Neuronal stem cell (in vitro differentiated cells): ENCODE data around the gene EFNA5.

Source experiments
- DNase-seq: peaks from one replicate; pipeline ENCODE4 v3.0.0-alpha.2; 2013; ENCODE audit warnings: low spot score
- H2AFZ ChIP-seq: one replicate; pipeline ENCODE4 v1.6.1; 2013; ENCODE audit warnings: mild to moderate bottlenecking, low read length, inconsistent platforms
- H2AK5ac ChIP-seq: 2 replicates; pipeline ENCODE4 v1.6.1; 2013; ENCODE audit warnings: low read depth, mild to moderate bottlenecking, inconsistent platforms, low read length, moderate library complexity, mixed read lengths
- H2BK120ac ChIP-seq: 2 replicates; pipeline ENCODE4 v1.6.1; 2013; ENCODE audit warnings: low read depth, mild to moderate bottlenecking, inconsistent platforms, low read length, moderate library complexity, mixed read lengths
- H2BK12ac ChIP-seq: one replicate; pipeline ENCODE4 v1.6.1; 2013; ENCODE audit warnings: low read length, inconsistent platforms
- H2BK15ac ChIP-seq: 2 replicates; pipeline ENCODE4 v1.6.1; 2013; ENCODE audit warnings: mild to moderate bottlenecking, low read length, inconsistent platforms, mixed read lengths
- H2BK5ac ChIP-seq: one replicate; pipeline ENCODE4 v1.6.1; 2013; ENCODE audit warnings: inconsistent platforms, mild to moderate bottlenecking, low read length, moderate library complexity
- H3K14ac ChIP-seq: one replicate; pipeline ENCODE4 v1.6.1; 2013; ENCODE audit warnings: low read length, inconsistent platforms
- H3K18ac ChIP-seq: 2 replicates; pipeline ENCODE4 v1.6.1; 2013; ENCODE audit warnings: low read length, inconsistent platforms
- H3K23ac ChIP-seq: 2 replicates; pipeline ENCODE4 v1.6.1; 2013; ENCODE audit warnings: low read depth, mild to moderate bottlenecking, mixed read lengths, low read length, inconsistent platforms; ENCODE audit not compliant: poor library complexity
- H3K27ac ChIP-seq: replicated peaks from 3 replicates; pipeline ENCODE4 v1.5.1; 2013; ENCODE audit warnings: low read length, inconsistent platforms
- H3K27me3 ChIP-seq, 3 experiments: 2 replicates each; pipeline ENCODE4 v1.6.1; 2013; ENCODE audit warnings: low read length in 3 of 3, mild to moderate bottlenecking in 2 of 3, inconsistent platforms in 1 of 3, low read depth in 1 of 3, mixed read lengths in 1 of 3, moderate library complexity in 1 of 3; ENCODE audit not compliant: control insufficient read depth in 3 of 3, insufficient read depth in 3 of 3
- H3K36me3 ChIP-seq, 2 donors: replicated peaks in 1 of 2; 2 replicates each; pipeline ENCODE4 v1.6.1; 2013; ENCODE audit warnings: low read length in 2 of 2; ENCODE audit not compliant: control insufficient read depth in 2 of 2, insufficient read depth in 2 of 2
- H3K4ac ChIP-seq: 2 replicates; pipeline ENCODE4 v1.6.1; 2013; ENCODE audit warnings: inconsistent platforms, mild to moderate bottlenecking, low read length, moderate library complexity
- H3K4me1 ChIP-seq, 2 donors: 1 replicate in 1 of 2; 2 replicates in 1 of 2; pipeline ENCODE4 v1.6.1; 2013; ENCODE audit warnings: low read length in 2 of 2, low read depth in 1 of 2; ENCODE audit not compliant: control insufficient read depth in 2 of 2, insufficient read depth in 1 of 2
- H3K4me2 ChIP-seq: one replicate; pipeline ENCODE4 v1.6.1; 2013; ENCODE audit warnings: mild to moderate bottlenecking, low read length, inconsistent platforms; ENCODE audit not compliant: insufficient read depth, poor library complexity, severe bottlenecking
- H3K4me3 ChIP-seq, 2 donors: 2 replicates each; pipeline ENCODE4 v1.5.1; 2013; ENCODE audit warnings: low read length in 2 of 2, mild to moderate bottlenecking in 2 of 2, inconsistent platforms in 1 of 2, moderate library complexity in 1 of 2
- H3K79me1 ChIP-seq: one replicate; pipeline ENCODE4 v1.6.1; 2013; ENCODE audit warnings: low read depth, mild to moderate bottlenecking, inconsistent platforms, low read length, moderate library complexity
- H3K9ac ChIP-seq: one replicate; pipeline ENCODE4 v1.6.1; 2013; ENCODE audit warnings: mild to moderate bottlenecking, low read depth, low read length, inconsistent platforms; ENCODE audit not compliant: poor library complexity
- H3K9me3 ChIP-seq, 2 donors: replicated peaks in 1 of 2; 2 replicates each; pipeline versions ENCODE3 to v1.6.1; 2013; ENCODE audit warnings: low read length in 2 of 2, mild to moderate bottlenecking in 2 of 2, inconsistent platforms in 1 of 2, low read depth in 1 of 2, mixed read lengths in 1 of 2, moderate library complexity in 1 of 2; ENCODE audit not compliant: control insufficient read depth in 2 of 2, insufficient read depth in 1 of 2
- H4K8ac ChIP-seq: one replicate; pipeline ENCODE4 v1.6.1; 2013; ENCODE audit warnings: low read depth, mild to moderate bottlenecking, inconsistent platforms, low read length, moderate library complexity
- H4K91ac ChIP-seq: one replicate; pipeline ENCODE4 v1.6.1; 2013; ENCODE audit warnings: low read length, low read depth, mild to moderate bottlenecking, inconsistent platforms; ENCODE audit not compliant: poor library complexity
- WGBS, 2 donors: extraction: QIAGEN DNeasy Blood & Tissue Kit; methylation state at CpG; one replicate each; pipeline ENCODE4 v1.1.7; 2013; ENCODE audit warnings: missing lambda C conversion rate in 2 of 2, mixed read lengths in 1 of 2; ENCODE audit not compliant: insufficient read length in 2 of 2, insufficient replicate concordance in 1 of 2; ENCODE audit errors: extremely low coverage in 2 of 2; 5-methylcytosine and 5-hydroxymethylcytosine counted together

The EFNA5 gene

GRCh38 chr5:107544476-107544875, 126.3 kb downstream of the EFNA5 start:
- H3K27ac ChIP-seq, result no peak overlapping the region
- no peaks in the 10 kb centered on the region for H3K9me3 ChIP-seq
- H3K27me3 ChIP-seq, result no peaks in the 10 kb centered on the region
- H3K4ac ChIP-seq, result no peak overlapping the region
- no peak overlapping the region for H2BK12ac ChIP-seq
- no peak for DNase-seq
- no peak overlapping the region for H2BK5ac ChIP-seq
- H3K18ac ChIP-seq, result no peak overlapping the region
- H3K79me1 ChIP-seq, result peaks cover 2% of the 10 kb centered on the region
- WGBS, 2 donors, result no CpG with 5 or more reads among the region's 3 CpGs
- H2AFZ ChIP-seq, result no peak overlapping the region
- H3K23ac ChIP-seq, result no peak overlapping the region
- H2BK120ac ChIP-seq, result no peak overlapping the region
- H2BK15ac ChIP-seq, result no peak overlapping the region
- H3K9ac ChIP-seq, result no peak overlapping the region
- no peak overlapping the region for H4K91ac ChIP-seq
- no peak overlapping the region for H4K8ac ChIP-seq
- H3K4me2 ChIP-seq, result no peak overlapping the region
- H3K4me3 ChIP-seq, result no peak overlapping the region
- H3K36me3 ChIP-seq, result peaks cover 0 to 9% of the 10 kb centered on the region in 2 donors
- peaks cover 16 to 52% of the 10 kb centered on the region in 2 donors for H3K4me1 ChIP-seq
- no peak overlapping the region for H2AK5ac ChIP-seq
- H3K14ac ChIP-seq, result no peak overlapping the region

GRCh38 chr5:107543868-107544267, 126.9 kb downstream of the EFNA5 start:
- WGBS, 2 donors, result no CpG with 5 or more reads among the region's 6 CpGs
- H3K18ac ChIP-seq, result no peak overlapping the region
- no peak overlapping the region for H2BK120ac ChIP-seq
- no peak overlapping the region for H3K4ac ChIP-seq
- no peak overlapping the region for H2BK15ac ChIP-seq
- H3K4me2 ChIP-seq, result no peak overlapping the region
- no peak overlapping the region for H4K8ac ChIP-seq
- H2AFZ ChIP-seq, result no peak overlapping the region
- no peaks in the 10 kb centered on the region for H3K27me3 ChIP-seq
- H3K4me3 ChIP-seq, result no peak overlapping the region
- H3K9ac ChIP-seq, result no peak overlapping the region
- peaks cover 16 to 58% of the 10 kb centered on the region in 2 donors for H3K4me1 ChIP-seq
- H3K9me3 ChIP-seq, result no peaks in the 10 kb centered on the region
- no peak overlapping the region for H2AK5ac ChIP-seq
- H2BK5ac ChIP-seq, result no peak overlapping the region
- H3K36me3 ChIP-seq, result peaks cover 0 to 8% of the 10 kb centered on the region in 2 donors
- H3K27ac ChIP-seq, result no peak overlapping the region
- H3K23ac ChIP-seq, result no peak overlapping the region
- no peak overlapping the region for H4K91ac ChIP-seq
- peaks cover 2% of the 10 kb centered on the region for H3K79me1 ChIP-seq
- no peak for DNase-seq
- no peak overlapping the region for H3K14ac ChIP-seq
- no peak overlapping the region for H2BK12ac ChIP-seq

- H2AK5ac ChIP-seq, result no peak overlapping the region
- H3K36me3 ChIP-seq, result peaks cover 0 to 8% of the 10 kb centered on the region in 2 donors
- H3K27ac ChIP-seq, result no peak overlapping the region
- H3K4ac ChIP-seq, result no peak overlapping the region
- H3K9ac ChIP-seq, result no peak overlapping the region
- no peak overlapping the region for H3K4me3 ChIP-seq
- H2AFZ ChIP-seq, result no peak overlapping the region
- peaks cover 2% of the 10 kb centered on the region for H3K79me1 ChIP-seq
- DNase-seq, result no peak
- H4K91ac ChIP-seq, result no peak overlapping the region
- no peak overlapping the region for H2BK120ac ChIP-seq
- no peak overlapping the region for H3K18ac ChIP-seq
- no peaks in the 10 kb centered on the region for H3K27me3 ChIP-seq
- H3K23ac ChIP-seq, result no peak overlapping the region
- H3K14ac ChIP-seq, result no peak overlapping the region
- no peak overlapping the region for H2BK5ac ChIP-seq
- H4K8ac ChIP-seq, result no peak overlapping the region
- H2BK12ac ChIP-seq, result no peak overlapping the region
- no CpG with 5 or more reads among the region's 7 CpGs for WGBS, 2 donors
- H3K4me2 ChIP-seq, result no peak overlapping the region
- no peaks in the 10 kb centered on the region for H3K9me3 ChIP-seq
- peaks cover 17 to 65% of the 10 kb centered on the region in 2 donors for H3K4me1 ChIP-seq
- H2BK15ac ChIP-seq, result no peak overlapping the region
These were observed 127.9 kb downstream of the EFNA5 start for GRCh38 chr5:107542831-107543231.

- Histone ChIP-seq H2BK15ac (no peak overlapping the region), H3K14ac (no peak overlapping the region), H3K4me2 (no peak overlapping the region), H3K23ac (no peak overlapping the region), H4K8ac (no peak overlapping the region), H3K9ac (no peak overlapping the region), H3K79me1 (peaks cover 2% of the 10 kb centered on the region), H3K36me3 (peaks cover 0 to 7% of the 10 kb centered on the region in 2 donors), H2BK120ac (no peak overlapping the region), H3K18ac (no peak overlapping the region), H3K9me3 (no peaks in the 10 kb centered on the region), H3K4me1 (peaks cover 17 to 65% of the 10 kb centered on the region in 2 donors), H2BK5ac (no peak overlapping the region), H2AK5ac (no peak overlapping the region), H3K27me3 (no peaks in the 10 kb centered on the region), H3K4me3 (no peak overlapping the region), H2AFZ (no peak overlapping the region), H3K27ac (no peak overlapping the region), H4K91ac (no peak overlapping the region), H2BK12ac (no peak overlapping the region), H3K4ac (no peak overlapping the region)
- no CpG with 5 or more reads among the region's 4 CpGs for WGBS, 2 donors
- no peak for DNase-seq
These were observed 128.3 kb downstream of the EFNA5 start for GRCh38 chr5:107542428-107542827.
